Iris pigment epithelial cell (primary cell): Measurements from ENCODE around the gene RGPD5.
"Not testable (repeated sequence)": the region's sequence is repeated elsewhere in the genome, so short reads cannot be mapped to it uniquely, and the experiment has no call there.

Experiments used
- DNase-seq: peaks from one replicate; pipeline ENCODE4 v3.0.0-alpha.2; 2011; ENCODE audit warnings: low read depth

RGPD5 gene

GRCh38 chr2:109794074-109794737 lies at the start of gene RGPD5:
RGPD5 (plus strand) TSS chr2:109794305; CDS start chr2:109794466, 161 bp downstream.
- not testable (repeated sequence) for DNase-seq

- not testable (repeated sequence) for DNase-seq
These were observed 42.5 kb upstream of the RGPD5 start for GRCh38 chr2:109751572-109751971.

- not testable (repeated sequence) for DNase-seq
These were observed 36.8 kb upstream of the RGPD5 start for GRCh38 chr2:109757163-109757824.

GRCh38 chr2:109760265-109761042 lies 33.7 kb upstream of the RGPD5 start:
- DNase-seq = not testable (repeated sequence)

- not testable (repeated sequence) for DNase-seq
These were observed 33.1 kb upstream of the RGPD5 start for GRCh38 chr2:109761043-109761454.

- not testable (repeated sequence) for DNase-seq
These were observed 32.1 kb upstream of the RGPD5 start for GRCh38 chr2:109761976-109762375.

- DNase-seq = not testable (repeated sequence)
These were observed 28.0 kb upstream of the RGPD5 start for GRCh38 chr2:109766074-109766473.

GRCh38 chr2:109766886-109767578 lies 27.1 kb upstream of the RGPD5 start:
- not testable (repeated sequence) for DNase-seq

- DNase-seq = not testable (repeated sequence)
These were observed 25.2 kb upstream of the RGPD5 start for GRCh38 chr2:109768934-109769333.

- not testable (repeated sequence) for DNase-seq
These were observed 15.0 kb upstream of the RGPD5 start for GRCh38 chr2:109779118-109779517.

- DNase-seq = not testable (repeated sequence)
These were observed 12.8 kb upstream of the RGPD5 start for GRCh38 chr2:109781147-109781816.

- DNase-seq = not testable (repeated sequence)
These were observed 11.6 kb upstream of the RGPD5 start for GRCh38 chr2:109782446-109782993.

- not testable (repeated sequence) for DNase-seq
These were observed 2.4 kb upstream of the RGPD5 start for GRCh38 chr2:109791530-109792279.

GRCh38 chr2:109792659-109793058 lies 1.4 kb upstream of the RGPD5 start:
- not testable (repeated sequence) for DNase-seq

GRCh38 chr2:109871129-109871751 lies 77.1 kb downstream of the RGPD5 start:
- DNase-seq = not testable (repeated sequence)

- DNase-seq = not testable (repeated sequence)
These were observed 82.5 kb downstream of the RGPD5 start for GRCh38 chr2:109876625-109877024.

GRCh38 chr2:109882112-109882511 lies 88.0 kb downstream of the RGPD5 start:
- not testable (repeated sequence) for DNase-seq

GRCh38 chr2:109888414-109888813 lies 94.3 kb downstream of the RGPD5 start:
- not testable (repeated sequence) for DNase-seq

- DNase-seq = not testable (repeated sequence)
These were observed 95.8 kb downstream of the RGPD5 start for GRCh38 chr2:109889909-109890308.

- not testable (repeated sequence) for DNase-seq
These were observed 96.9 kb downstream of the RGPD5 start for GRCh38 chr2:109891024-109891423.
